GM19324 (cell line): ENCODE data around the gene OR4C12.
"Not testable (repeated sequence)": the region's sequence is repeated elsewhere in the genome, so short reads cannot be mapped to it uniquely, and the experiment has no call there.

Experiments
- ATAC-seq: cut with Tn5 transposase; IDR thresholded peaks from one replicate; pipeline ENCODE4 v1.9.1; 2021; ENCODE audit warnings: mild to moderate bottlenecking, moderate library complexity; ENCODE audit not compliant: unreplicated experiment, low FRiP score

OR4C12 gene

DNA sequence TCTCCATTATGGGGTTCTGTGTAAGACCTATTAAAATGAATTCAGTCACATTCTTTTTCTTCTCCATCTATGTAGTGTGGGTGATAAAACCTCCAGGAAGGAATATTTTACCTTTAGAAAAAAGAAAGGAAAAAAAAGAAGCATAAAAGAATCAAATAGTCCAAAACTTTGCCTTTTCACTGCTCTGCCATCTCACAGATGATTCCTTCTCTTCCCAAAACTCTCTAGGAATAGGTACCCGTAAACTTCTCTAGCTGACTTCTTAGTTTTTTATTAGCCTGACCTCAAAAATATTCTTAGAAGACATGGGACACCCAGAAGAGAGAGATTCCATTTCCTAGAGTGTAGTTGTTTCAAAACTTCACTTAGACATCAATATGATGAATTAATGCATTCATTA is at the start of gene OR4C12:
Gene OR4C12 (minus strand): TSS at position 101 of the 400 bp plus-strand sequence. CDS start 34 bp downstream, at position 67.
- ATAC-seq: not testable (repeated sequence)

DNA sequence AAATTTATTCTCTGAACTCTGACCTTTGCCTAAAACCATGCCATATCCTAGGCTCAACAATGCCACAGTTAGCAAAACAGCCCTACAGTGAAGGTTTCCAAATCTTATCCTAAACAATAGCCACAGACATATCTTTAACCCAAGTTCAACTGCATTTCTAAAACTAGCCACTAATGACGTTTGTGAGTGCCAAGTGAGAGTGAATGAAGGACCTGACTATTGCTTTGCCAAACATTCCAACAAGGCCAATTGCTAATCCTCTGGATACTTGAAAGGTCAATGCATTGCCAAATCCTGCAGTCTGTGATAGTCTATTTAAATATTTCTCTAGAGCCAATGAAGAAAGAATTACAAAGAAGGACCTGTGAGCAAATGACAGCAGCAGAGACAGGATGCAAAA is 47.9 kb upstream of the OR4C12 start:
- no peak for ATAC-seq

- no peak for ATAC-seq
Measured at GRCh38 chr11:49995565-49995964, 13.2 kb upstream of the OR4C12 start.

- not testable (repeated sequence) for ATAC-seq
Measured at GRCh38 chr11:49973439-49973838, 8.9 kb downstream of the OR4C12 start.

GRCh38 chr11:49952091-49952490 is 30.2 kb downstream of the OR4C12 start, which contains the start of gene OR4C13:
Gene OR4C13 (plus strand): TSS chr11:49952391. CDS start chr11:49952423, 32 bp downstream.
- no peak for ATAC-seq

DNA sequence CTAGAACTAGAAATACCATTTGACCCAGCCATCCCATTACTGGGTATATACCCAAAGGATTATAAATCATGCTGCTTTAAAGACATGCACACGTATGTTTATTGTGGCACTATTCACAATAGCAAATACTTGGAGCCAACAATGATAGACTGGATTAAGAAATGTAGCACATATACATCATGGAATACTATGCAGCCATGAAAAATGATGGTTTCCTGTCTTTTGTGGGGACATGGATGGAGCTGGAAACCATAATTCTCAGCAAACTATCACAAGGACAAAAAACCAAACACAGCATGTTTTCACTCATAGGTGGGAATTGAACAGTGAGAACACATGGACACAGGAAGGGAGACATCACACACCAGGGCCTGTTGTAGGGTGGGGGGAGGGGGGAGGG is 33.6 kb downstream of the OR4C12 start:
- ATAC-seq: not testable (repeated sequence)
